Panc1 (cell line): ENCODE results near the gene ZNF674. TPM values are rescaled to one million over a fixed set of nuclear protein-coding genes. Genes with fewer than 3 reads are reported as not detected.

ENCODE experiments used
- ATAC-seq: fragments of 200-7000 bp; cut with Tn5 transposase; 2 replicates; pipeline ENCODE4 v1.9.1; 2020; ENCODE audit warnings: mild to moderate bottlenecking, moderate library complexity
- BruUV-seq: library from RNA; stranded (reverse); fragments of 400-500 nt; replicated peaks from 2 replicates; lab custom pipeline; 2021; lab: Mats Ljungman, UMichigan
- CTCF ChIA-PET: fragments of 300-600 bp; sonication (Branson Sonifier 250); formaldehyde crosslinking; loops from one replicate; lab custom pipeline; 2022; ENCODE audit warnings: antibody characterized with exemption; lab: Charles Lee
- POLR2A ChIA-PET: fragments of 300-600 bp; sonication (Branson Sonifier 250); formaldehyde crosslinking; loops from one replicate; lab custom pipeline; 2022; ENCODE audit warnings: antibody characterized with exemption; lab: Charles Lee
- DNase-seq: peaks from one replicate; pipeline ENCODE4 v3.0.0-alpha.2; 2010; ENCODE audit warnings: low read depth, low spot score
- H3K27ac ChIP-seq: 2 replicates; pipeline ENCODE4 v1.5.1; 2011; ENCODE audit warnings: mild to moderate bottlenecking, low read length, inconsistent platforms
- H3K27me3 ChIP-seq: fragments of 200-500 bp; sonication (Bioruptor generic); 2 replicates; pipeline ENCODE4 v1.6.0; 2014; ENCODE audit warnings: low read length, inconsistent platforms; ENCODE audit not compliant: control insufficient read depth, insufficient read depth
- H3K36me3 ChIP-seq: fragments of 200-500 bp; sonication (Bioruptor generic); 2 replicates; pipeline ENCODE4 v1.5.1; 2014; ENCODE audit warnings: inconsistent platforms, mild to moderate bottlenecking, low read length, moderate library complexity; ENCODE audit not compliant: control insufficient read depth, insufficient read depth
- H3K4me1 ChIP-seq: 2 replicates; pipeline ENCODE4 v1.5.1; 2011; ENCODE audit warnings: inconsistent platforms, mild to moderate bottlenecking, low read length, moderate library complexity; ENCODE audit not compliant: control insufficient read depth, insufficient read depth
- H3K4me3 ChIP-seq, 2 experiments: 2 replicates each; pipeline ENCODE4 v1.5.1; 2011 to 2012; ENCODE audit warnings: low read depth in 2 of 2, low read length in 2 of 2, mild to moderate bottlenecking in 2 of 2, inconsistent platforms in 1 of 2, moderate library complexity in 1 of 2
- H3K9me3 ChIP-seq: fragments of 200-500 bp; sonication (Bioruptor generic); 2 replicates; pipeline ENCODE4 v1.5.1; 2014; ENCODE audit warnings: low read depth, mild to moderate bottlenecking, inconsistent platforms, low read length, moderate library complexity; ENCODE audit not compliant: control insufficient read depth, insufficient read depth
- POLR2AphosphoS5 ChIP-seq: IDR thresholded peaks from 2 replicates; pipeline ENCODE4 v1.6.1; 2012; ENCODE audit warnings: mild to moderate bottlenecking, low read depth, low read length, moderate library complexity
- SIN3A ChIP-seq: IDR thresholded peaks from 2 replicates; pipeline ENCODE4 v1.6.1; 2012; ENCODE audit warnings: low read depth, mild to moderate bottlenecking, low read length, moderate library complexity, borderline replicate concordance; ENCODE audit not compliant: insufficient read depth
- TCF7L2 ChIP-seq: IDR thresholded peaks from 2 replicates; pipeline ENCODE4 v1.6.1; 2011; ENCODE audit warnings: mild to moderate bottlenecking, low read depth, low read length, inconsistent platforms
- in situ Hi-C: cut with HindIII; loops from 2 replicates; pipeline ENCODE4 v1.10.0; 2016; ENCODE audit warnings: low sequenced_read_pairs, low pct_unique_long_range_greater_than_20kb
- intact Hi-C: fragments of 100-400 bp; cut with micrococcal nuclease; formaldehyde crosslinking; loops from one replicate; pipeline ENCODE4 v1.10.0; 2022; ENCODE audit not compliant: unreplicated experiment
- total RNA-seq: library from RNA; stranded (reverse); gene quantifications from one replicate; pipeline ENCODE4 v1.2.1, GENCODE V29; 2021; ENCODE audit not compliant: unreplicated experiment
- TF ChIP-seq, protein P1 (sequence below), 2 experiments: IDR thresholded peaks; 2 replicates each; pipeline ENCODE4 v1.6.1; 2011 to 2012; ENCODE audit warnings: low read depth in 2 of 2, control low read depth in 1 of 2, low read length in 1 of 2, mild to moderate bottlenecking in 1 of 2, moderate library complexity in 1 of 2; ENCODE audit not compliant: insufficient read depth in 1 of 2
- TF ChIP-seq, protein P2 (sequence below): fragments of 450-650 bp; IDR thresholded peaks from 2 replicates; pipeline ENCODE4 v1.5.1; 2017; ENCODE audit warnings: mild to moderate bottlenecking

Gene ZNF674
- total RNA-seq, 1 experiment from 2014 or later = 7.2 TPM

DNA sequence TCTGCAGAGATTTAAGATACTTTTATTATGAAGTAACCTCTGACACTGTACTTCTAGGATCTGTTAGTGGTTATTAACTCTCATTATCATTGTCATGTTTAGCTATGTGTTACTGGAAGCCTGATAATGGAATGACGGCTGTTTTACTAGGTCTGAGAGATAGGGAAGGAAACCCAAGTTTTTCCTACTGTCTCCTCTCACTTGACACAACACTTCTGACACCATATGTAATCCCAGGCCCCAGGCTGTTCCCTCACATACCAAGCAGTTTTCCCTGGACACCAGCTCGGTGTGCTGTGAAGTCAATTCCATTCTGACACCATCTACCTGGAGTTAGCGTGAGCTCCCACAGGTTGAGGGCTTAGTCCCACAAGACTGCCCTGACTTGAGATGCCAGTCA, 85.6 kb downstream of the ZNF674 start:
- ChIA-PET CTCF (no interaction called here), POLR2A (no interaction called here)
- DNase-seq (no peak), ATAC-seq (no peak)
- Histone ChIP-seq H3K27ac (no peak overlapping the region), H3K36me3 (no peaks in the 10 kb centered on the region; the same call in 1 of the 2 replicates), H3K4me3 (no peak overlapping the region), H3K27me3 (no peaks in the 10 kb centered on the region), H3K9me3 (no peaks in the 10 kb centered on the region), H3K4me1 (no peaks in the 10 kb centered on the region)
- in situ Hi-C loops = no loop called here
- intact Hi-C loops = no loop called here
- BruUV-seq = no TSS peak
- no peak for TF ChIP-seq SIN3A
- TF ChIP-seq POLR2AphosphoS5 = no peak
- no peak for TF ChIP-seq TCF7L2
- TF ChIP-seq, protein P1, sequence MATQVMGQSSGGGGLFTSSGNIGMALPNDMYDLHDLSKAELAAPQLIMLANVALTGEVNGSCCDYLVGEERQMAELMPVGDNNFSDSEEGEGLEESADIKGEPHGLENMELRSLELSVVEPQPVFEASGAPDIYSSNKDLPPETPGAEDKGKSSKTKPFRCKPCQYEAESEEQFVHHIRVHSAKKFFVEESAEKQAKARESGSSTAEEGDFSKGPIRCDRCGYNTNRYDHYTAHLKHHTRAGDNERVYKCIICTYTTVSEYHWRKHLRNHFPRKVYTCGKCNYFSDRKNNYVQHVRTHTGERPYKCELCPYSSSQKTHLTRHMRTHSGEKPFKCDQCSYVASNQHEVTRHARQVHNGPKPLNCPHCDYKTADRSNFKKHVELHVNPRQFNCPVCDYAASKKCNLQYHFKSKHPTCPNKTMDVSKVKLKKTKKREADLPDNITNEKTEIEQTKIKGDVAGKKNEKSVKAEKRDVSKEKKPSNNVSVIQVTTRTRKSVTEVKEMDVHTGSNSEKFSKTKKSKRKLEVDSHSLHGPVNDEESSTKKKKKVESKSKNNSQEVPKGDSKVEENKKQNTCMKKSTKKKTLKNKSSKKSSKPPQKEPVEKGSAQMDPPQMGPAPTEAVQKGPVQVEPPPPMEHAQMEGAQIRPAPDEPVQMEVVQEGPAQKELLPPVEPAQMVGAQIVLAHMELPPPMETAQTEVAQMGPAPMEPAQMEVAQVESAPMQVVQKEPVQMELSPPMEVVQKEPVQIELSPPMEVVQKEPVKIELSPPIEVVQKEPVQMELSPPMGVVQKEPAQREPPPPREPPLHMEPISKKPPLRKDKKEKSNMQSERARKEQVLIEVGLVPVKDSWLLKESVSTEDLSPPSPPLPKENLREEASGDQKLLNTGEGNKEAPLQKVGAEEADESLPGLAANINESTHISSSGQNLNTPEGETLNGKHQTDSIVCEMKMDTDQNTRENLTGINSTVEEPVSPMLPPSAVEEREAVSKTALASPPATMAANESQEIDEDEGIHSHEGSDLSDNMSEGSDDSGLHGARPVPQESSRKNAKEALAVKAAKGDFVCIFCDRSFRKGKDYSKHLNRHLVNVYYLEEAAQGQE (IDR thresholded peaks at IDR 0.05; ENCODE audit: insufficient read depth in 1 of 2, low read depth in 2 of 2, low read length in 1 of 2) = no peak
- TF ChIP-seq, protein P2, sequence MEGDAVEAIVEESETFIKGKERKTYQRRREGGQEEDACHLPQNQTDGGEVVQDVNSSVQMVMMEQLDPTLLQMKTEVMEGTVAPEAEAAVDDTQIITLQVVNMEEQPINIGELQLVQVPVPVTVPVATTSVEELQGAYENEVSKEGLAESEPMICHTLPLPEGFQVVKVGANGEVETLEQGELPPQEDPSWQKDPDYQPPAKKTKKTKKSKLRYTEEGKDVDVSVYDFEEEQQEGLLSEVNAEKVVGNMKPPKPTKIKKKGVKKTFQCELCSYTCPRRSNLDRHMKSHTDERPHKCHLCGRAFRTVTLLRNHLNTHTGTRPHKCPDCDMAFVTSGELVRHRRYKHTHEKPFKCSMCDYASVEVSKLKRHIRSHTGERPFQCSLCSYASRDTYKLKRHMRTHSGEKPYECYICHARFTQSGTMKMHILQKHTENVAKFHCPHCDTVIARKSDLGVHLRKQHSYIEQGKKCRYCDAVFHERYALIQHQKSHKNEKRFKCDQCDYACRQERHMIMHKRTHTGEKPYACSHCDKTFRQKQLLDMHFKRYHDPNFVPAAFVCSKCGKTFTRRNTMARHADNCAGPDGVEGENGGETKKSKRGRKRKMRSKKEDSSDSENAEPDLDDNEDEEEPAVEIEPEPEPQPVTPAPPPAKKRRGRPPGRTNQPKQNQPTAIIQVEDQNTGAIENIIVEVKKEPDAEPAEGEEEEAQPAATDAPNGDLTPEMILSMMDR = no peak

GRCh38 chrX:46456125-46456922, 88.9 kb downstream of the ZNF674 start:
- ChIA-PET POLR2A (no interaction called here), CTCF (no interaction called here)
- ATAC-seq = no peak
- DNase-seq = no peak
- in situ Hi-C loops (no loop called here), intact Hi-C loops (no loop called here)
- no TSS peak for BruUV-seq
- no peak overlapping the region for H3K4me3 ChIP-seq
- peaks cover 7% of the 10 kb centered on the region for H3K36me3 ChIP-seq
- TF ChIP-seq, protein P2 = no peak
- TF ChIP-seq POLR2AphosphoS5 = no peak
- no peak for TF ChIP-seq TCF7L2
- no peak for TF ChIP-seq SIN3A
- TF ChIP-seq, protein P1 (IDR thresholded peaks at IDR 0.05; ENCODE audit: insufficient read depth in 1 of 2, low read depth in 2 of 2, low read length in 1 of 2) = no peak
- H3K27me3 ChIP-seq = no peaks in the 10 kb centered on the region
- H3K27ac ChIP-seq = no peak overlapping the region
- H3K9me3 ChIP-seq = no peaks in the 10 kb centered on the region
- H3K4me1 ChIP-seq = no peaks in the 10 kb centered on the region
